Panc1 (cell line): ENCODE data around the gene ADCY7. TPM values are rescaled to one million over a fixed set of nuclear protein-coding genes. Genes with fewer than 3 reads are reported as not detected.

Experiments
- ATAC-seq: fragments of 200-7000 bp; cut with Tn5 transposase; 2 replicates; pipeline ENCODE4 v1.9.1; 2020; ENCODE audit warnings: mild to moderate bottlenecking, moderate library complexity
- BruUV-seq: library from RNA; stranded (reverse); fragments of 400-500 nt; replicated peaks from 2 replicates; lab custom pipeline; 2021; lab: Mats Ljungman, UMichigan
- CTCF ChIA-PET: fragments of 300-600 bp; sonication (Branson Sonifier 250); formaldehyde crosslinking; loops from one replicate; lab custom pipeline; 2022; ENCODE audit warnings: antibody characterized with exemption; lab: Charles Lee
- POLR2A ChIA-PET: fragments of 300-600 bp; sonication (Branson Sonifier 250); formaldehyde crosslinking; loops from one replicate; lab custom pipeline; 2022; ENCODE audit warnings: antibody characterized with exemption; lab: Charles Lee
- DNase-seq: peaks from one replicate; pipeline ENCODE4 v3.0.0-alpha.2; 2010; ENCODE audit warnings: low read depth, low spot score
- H3K27ac ChIP-seq: 2 replicates; pipeline ENCODE4 v1.5.1; 2011; ENCODE audit warnings: mild to moderate bottlenecking, low read length, inconsistent platforms
- H3K27me3 ChIP-seq: fragments of 200-500 bp; sonication (Bioruptor generic); 2 replicates; pipeline ENCODE4 v1.6.0; 2014; ENCODE audit warnings: low read length, inconsistent platforms; ENCODE audit not compliant: control insufficient read depth, insufficient read depth
- H3K36me3 ChIP-seq: fragments of 200-500 bp; sonication (Bioruptor generic); 2 replicates; pipeline ENCODE4 v1.5.1; 2014; ENCODE audit warnings: inconsistent platforms, mild to moderate bottlenecking, low read length, moderate library complexity; ENCODE audit not compliant: control insufficient read depth, insufficient read depth
- H3K4me1 ChIP-seq: 2 replicates; pipeline ENCODE4 v1.5.1; 2011; ENCODE audit warnings: inconsistent platforms, mild to moderate bottlenecking, low read length, moderate library complexity; ENCODE audit not compliant: control insufficient read depth, insufficient read depth
- H3K4me3 ChIP-seq, 2 experiments: 2 replicates each; pipeline ENCODE4 v1.5.1; 2011 to 2012; ENCODE audit warnings: low read depth in 2 of 2, low read length in 2 of 2, mild to moderate bottlenecking in 2 of 2, inconsistent platforms in 1 of 2, moderate library complexity in 1 of 2
- H3K9me3 ChIP-seq: fragments of 200-500 bp; sonication (Bioruptor generic); 2 replicates; pipeline ENCODE4 v1.5.1; 2014; ENCODE audit warnings: low read depth, mild to moderate bottlenecking, inconsistent platforms, low read length, moderate library complexity; ENCODE audit not compliant: control insufficient read depth, insufficient read depth
- POLR2AphosphoS5 ChIP-seq: IDR thresholded peaks from 2 replicates; pipeline ENCODE4 v1.6.1; 2012; ENCODE audit warnings: mild to moderate bottlenecking, low read depth, low read length, moderate library complexity
- SIN3A ChIP-seq: IDR thresholded peaks from 2 replicates; pipeline ENCODE4 v1.6.1; 2012; ENCODE audit warnings: low read depth, mild to moderate bottlenecking, low read length, moderate library complexity, borderline replicate concordance; ENCODE audit not compliant: insufficient read depth
- TCF7L2 ChIP-seq: IDR thresholded peaks from 2 replicates; pipeline ENCODE4 v1.6.1; 2011; ENCODE audit warnings: mild to moderate bottlenecking, low read depth, low read length, inconsistent platforms
- in situ Hi-C: cut with HindIII; loops from 2 replicates; pipeline ENCODE4 v1.10.0; 2016; ENCODE audit warnings: low sequenced_read_pairs, low pct_unique_long_range_greater_than_20kb
- intact Hi-C: fragments of 100-400 bp; cut with micrococcal nuclease; formaldehyde crosslinking; loops from one replicate; pipeline ENCODE4 v1.10.0; 2022; ENCODE audit not compliant: unreplicated experiment
- total RNA-seq: library from RNA; stranded (reverse); gene quantifications from one replicate; pipeline ENCODE4 v1.2.1, GENCODE V29; 2021; ENCODE audit not compliant: unreplicated experiment
- TF ChIP-seq, protein P1 (sequence below): fragments of 450-650 bp; IDR thresholded peaks from 2 replicates; pipeline ENCODE4 v1.5.1; 2017; ENCODE audit warnings: mild to moderate bottlenecking
- TF ChIP-seq, protein P2 (sequence below), 2 experiments: IDR thresholded peaks; 2 replicates each; pipeline ENCODE4 v1.6.1; 2011 to 2012; ENCODE audit warnings: low read depth in 2 of 2, control low read depth in 1 of 2, low read length in 1 of 2, mild to moderate bottlenecking in 1 of 2, moderate library complexity in 1 of 2; ENCODE audit not compliant: insufficient read depth in 1 of 2

Gene ADCY7
- total RNA-seq, 1 experiment from 2014 or later = 6.3 TPM

DNA sequence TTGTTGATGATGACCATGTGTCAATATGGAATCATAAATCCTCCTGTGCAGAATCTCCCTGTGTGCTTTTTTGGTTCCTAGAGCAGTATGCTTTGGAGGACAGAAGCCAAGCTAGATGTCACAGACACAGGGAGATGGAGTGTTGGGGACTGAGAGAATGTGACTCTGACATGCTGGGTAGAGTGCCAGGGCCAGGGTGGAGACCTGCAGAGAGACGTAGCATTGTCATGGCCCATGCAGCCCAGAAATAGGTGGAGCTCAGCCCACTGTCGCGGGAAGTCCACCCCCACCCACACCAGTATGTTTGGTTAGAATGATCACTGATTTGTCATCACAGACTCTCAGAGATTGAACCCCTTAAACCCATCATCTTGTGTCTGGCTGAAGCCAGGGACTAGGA, 39.2 kb upstream of the ADCY7 start:
- ChIA-PET POLR2A (no interaction called here), CTCF (no interaction called here)
- BruUV-seq = no TSS peak
- TF ChIP-seq, protein P1, sequence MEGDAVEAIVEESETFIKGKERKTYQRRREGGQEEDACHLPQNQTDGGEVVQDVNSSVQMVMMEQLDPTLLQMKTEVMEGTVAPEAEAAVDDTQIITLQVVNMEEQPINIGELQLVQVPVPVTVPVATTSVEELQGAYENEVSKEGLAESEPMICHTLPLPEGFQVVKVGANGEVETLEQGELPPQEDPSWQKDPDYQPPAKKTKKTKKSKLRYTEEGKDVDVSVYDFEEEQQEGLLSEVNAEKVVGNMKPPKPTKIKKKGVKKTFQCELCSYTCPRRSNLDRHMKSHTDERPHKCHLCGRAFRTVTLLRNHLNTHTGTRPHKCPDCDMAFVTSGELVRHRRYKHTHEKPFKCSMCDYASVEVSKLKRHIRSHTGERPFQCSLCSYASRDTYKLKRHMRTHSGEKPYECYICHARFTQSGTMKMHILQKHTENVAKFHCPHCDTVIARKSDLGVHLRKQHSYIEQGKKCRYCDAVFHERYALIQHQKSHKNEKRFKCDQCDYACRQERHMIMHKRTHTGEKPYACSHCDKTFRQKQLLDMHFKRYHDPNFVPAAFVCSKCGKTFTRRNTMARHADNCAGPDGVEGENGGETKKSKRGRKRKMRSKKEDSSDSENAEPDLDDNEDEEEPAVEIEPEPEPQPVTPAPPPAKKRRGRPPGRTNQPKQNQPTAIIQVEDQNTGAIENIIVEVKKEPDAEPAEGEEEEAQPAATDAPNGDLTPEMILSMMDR = no peak
- TF ChIP-seq, protein P2, sequence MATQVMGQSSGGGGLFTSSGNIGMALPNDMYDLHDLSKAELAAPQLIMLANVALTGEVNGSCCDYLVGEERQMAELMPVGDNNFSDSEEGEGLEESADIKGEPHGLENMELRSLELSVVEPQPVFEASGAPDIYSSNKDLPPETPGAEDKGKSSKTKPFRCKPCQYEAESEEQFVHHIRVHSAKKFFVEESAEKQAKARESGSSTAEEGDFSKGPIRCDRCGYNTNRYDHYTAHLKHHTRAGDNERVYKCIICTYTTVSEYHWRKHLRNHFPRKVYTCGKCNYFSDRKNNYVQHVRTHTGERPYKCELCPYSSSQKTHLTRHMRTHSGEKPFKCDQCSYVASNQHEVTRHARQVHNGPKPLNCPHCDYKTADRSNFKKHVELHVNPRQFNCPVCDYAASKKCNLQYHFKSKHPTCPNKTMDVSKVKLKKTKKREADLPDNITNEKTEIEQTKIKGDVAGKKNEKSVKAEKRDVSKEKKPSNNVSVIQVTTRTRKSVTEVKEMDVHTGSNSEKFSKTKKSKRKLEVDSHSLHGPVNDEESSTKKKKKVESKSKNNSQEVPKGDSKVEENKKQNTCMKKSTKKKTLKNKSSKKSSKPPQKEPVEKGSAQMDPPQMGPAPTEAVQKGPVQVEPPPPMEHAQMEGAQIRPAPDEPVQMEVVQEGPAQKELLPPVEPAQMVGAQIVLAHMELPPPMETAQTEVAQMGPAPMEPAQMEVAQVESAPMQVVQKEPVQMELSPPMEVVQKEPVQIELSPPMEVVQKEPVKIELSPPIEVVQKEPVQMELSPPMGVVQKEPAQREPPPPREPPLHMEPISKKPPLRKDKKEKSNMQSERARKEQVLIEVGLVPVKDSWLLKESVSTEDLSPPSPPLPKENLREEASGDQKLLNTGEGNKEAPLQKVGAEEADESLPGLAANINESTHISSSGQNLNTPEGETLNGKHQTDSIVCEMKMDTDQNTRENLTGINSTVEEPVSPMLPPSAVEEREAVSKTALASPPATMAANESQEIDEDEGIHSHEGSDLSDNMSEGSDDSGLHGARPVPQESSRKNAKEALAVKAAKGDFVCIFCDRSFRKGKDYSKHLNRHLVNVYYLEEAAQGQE (IDR thresholded peaks at IDR 0.05; ENCODE audit: insufficient read depth in 1 of 2, low read depth in 2 of 2, low read length in 1 of 2) = no peak
- no peak for TF ChIP-seq SIN3A
- no peak for TF ChIP-seq POLR2AphosphoS5
- TF ChIP-seq TCF7L2 = no peak
- ATAC-seq (no peak), DNase-seq (no peak)
- H3K27me3 ChIP-seq = no peaks in the 10 kb centered on the region
- peaks cover 2% of the 10 kb centered on the region; the same call in 1 of the 2 replicates for H3K36me3 ChIP-seq
- intact Hi-C loops (no loop called here), in situ Hi-C loops (no loop called here)
- H3K9me3 ChIP-seq = no peaks in the 10 kb centered on the region
- no peak overlapping the region for H3K27ac ChIP-seq
- H3K4me3 ChIP-seq = no peak overlapping the region
- no peaks in the 10 kb centered on the region for H3K4me1 ChIP-seq

DNA sequence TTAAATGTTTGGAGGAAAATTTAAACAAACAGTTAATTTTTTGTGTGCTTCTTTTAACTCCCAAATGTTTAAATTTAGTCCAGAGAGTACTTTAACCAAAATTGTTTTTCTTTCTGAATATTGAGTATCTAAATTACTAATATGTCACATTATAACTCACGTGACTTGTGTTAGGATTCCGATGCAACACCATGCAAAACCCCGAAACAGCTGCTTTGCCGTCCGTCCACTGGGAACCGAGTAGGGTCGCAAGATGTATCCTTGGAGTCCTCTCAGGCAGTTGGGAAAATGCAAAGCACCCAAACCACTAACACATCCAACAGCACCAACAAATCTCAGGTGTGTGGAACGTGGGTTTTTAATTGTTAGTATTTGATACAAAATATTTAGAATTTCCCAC, 38.7 kb upstream of the ADCY7 start:
- CTCF ChIA-PET = no interaction called here
- POLR2A ChIA-PET = no interaction called here
- ATAC-seq = no peak

More for the DNA sequence above, 38.7 kb upstream of the ADCY7 start:
- Histone ChIP-seq H3K27ac (no peak overlapping the region), H3K9me3 (no peaks in the 10 kb centered on the region), H3K4me1 (no peaks in the 10 kb centered on the region), H3K4me3 (no peak overlapping the region), H3K27me3 (no peaks in the 10 kb centered on the region), H3K36me3 (peaks cover 2% of the 10 kb centered on the region; the same call in 1 of the 2 replicates)
- intact Hi-C loops (no loop called here), in situ Hi-C loops (no loop called here)
- TF ChIP-seq, protein P2 (IDR thresholded peaks at IDR 0.05; ENCODE audit: insufficient read depth in 1 of 2, low read depth in 2 of 2, low read length in 1 of 2) = no peak
- TF ChIP-seq, protein P1 = no peak
- TF ChIP-seq SIN3A (no peak), POLR2AphosphoS5 (no peak), TCF7L2 (no peak)
- no peak for DNase-seq
- no TSS peak for BruUV-seq
